Mononuclear cell (primary cell): Measurements from ENCODE around the gene AGRN. TPM values are rescaled to one million over a fixed set of nuclear protein-coding genes. Genes with fewer than 3 reads are reported as not detected.
"Not testable (repeated sequence)": the region's sequence is repeated elsewhere in the genome, so short reads cannot be mapped to it uniquely, and the experiment has no call there.

Experiments used
- H3K27me3 ChIP-seq: 2 replicates; pipeline ENCODE4 v1.6.0; 2011; ENCODE audit warnings: low read length, control low read depth; ENCODE audit not compliant: insufficient read depth
- H3K4me1 ChIP-seq: 2 replicates; pipeline ENCODE4 v1.5.1; 2011; ENCODE audit warnings: mild to moderate bottlenecking, low read length, control low read depth; ENCODE audit not compliant: insufficient read depth
- H3K4me3 ChIP-seq: 2 replicates; pipeline ENCODE4 v1.5.1; 2011; ENCODE audit warnings: mild to moderate bottlenecking, low read length, moderate library complexity
- H3K9me3 ChIP-seq: 2 replicates; pipeline ENCODE4 v1.5.1; 2011; ENCODE audit warnings: low read depth, mild to moderate bottlenecking, control low read depth, low read length
- total RNA-seq: library from RNA; depleted of rRNA; stranded (reverse); fragments of >200 nt; gene quantifications from one replicate; pipeline ENCODE4 v1.2.3, GENCODE V29; 2012

Gene AGRN
- total RNA-seq, 1 donor = 2.6 TPM

GRCh38 chr1:978835-979743 lies 40.8 kb upstream of the AGRN start:
- Histone ChIP-seq H3K9me3 (no peaks in the 10 kb centered on the region), H3K4me1 (peaks cover 7% of the 10 kb centered on the region), H3K4me3 (no peak overlapping the region), H3K27me3 (no peaks in the 10 kb centered on the region)

GRCh38 chr1:979744-980072 lies 40.2 kb upstream of the AGRN start:
- Histone ChIP-seq H3K9me3 (no peaks in the 10 kb centered on the region), H3K27me3 (no peaks in the 10 kb centered on the region), H3K4me3 (no peak overlapping the region), H3K4me1 (peaks cover 7% of the 10 kb centered on the region)

- peaks cover 7% of the 10 kb centered on the region for H3K4me1 ChIP-seq
- no peaks in the 10 kb centered on the region for H3K27me3 ChIP-seq
- no peak overlapping the region for H3K4me3 ChIP-seq
- no peaks in the 10 kb centered on the region for H3K9me3 ChIP-seq
Measured at GRCh38 chr1:980137-980571, 39.8 kb upstream of the AGRN start.

DNA sequence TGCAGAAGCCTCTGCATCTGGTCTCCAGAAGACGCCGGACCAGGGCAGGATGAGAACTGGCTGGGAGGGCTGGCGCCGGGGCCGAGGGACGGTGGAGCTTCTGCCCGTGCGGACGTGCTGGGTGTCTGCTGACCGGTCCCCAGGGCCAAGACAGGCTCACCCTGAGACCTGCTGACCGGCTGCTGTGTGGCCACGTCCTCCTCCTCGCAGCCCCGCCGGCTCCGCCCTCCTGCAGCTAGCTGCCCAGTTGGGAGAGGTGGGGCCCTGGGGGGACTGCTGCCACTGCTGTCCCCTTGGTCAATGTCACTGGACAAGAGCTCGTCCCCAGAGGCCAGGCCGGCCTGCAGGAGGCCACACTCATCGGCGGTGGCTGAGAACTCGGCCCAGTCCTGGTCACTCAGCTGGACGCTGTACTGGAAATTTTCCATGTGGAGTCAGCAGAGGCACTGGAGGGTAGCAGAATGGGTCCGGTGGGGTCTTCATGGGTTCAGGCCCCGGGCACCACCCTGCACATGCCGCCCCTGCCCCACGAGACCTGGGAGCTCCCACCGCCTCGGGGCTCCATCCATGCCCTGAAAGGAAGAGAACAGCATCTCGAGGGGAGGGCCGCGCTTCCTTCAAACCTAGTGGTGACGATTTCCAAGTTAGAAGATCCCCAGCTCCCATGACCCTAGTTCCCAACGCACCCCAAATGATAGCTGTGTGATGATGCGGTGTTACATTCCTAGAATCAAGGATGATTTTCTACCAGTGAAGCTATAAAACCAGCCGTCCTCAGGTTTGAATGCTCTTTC lies 39.1 kb upstream of the AGRN start:
- Histone ChIP-seq H3K9me3 (no peaks in the 10 kb centered on the region), H3K4me3 (no peak overlapping the region), H3K4me1 (peaks cover 6% of the 10 kb centered on the region), H3K27me3 (no peaks in the 10 kb centered on the region)

DNA sequence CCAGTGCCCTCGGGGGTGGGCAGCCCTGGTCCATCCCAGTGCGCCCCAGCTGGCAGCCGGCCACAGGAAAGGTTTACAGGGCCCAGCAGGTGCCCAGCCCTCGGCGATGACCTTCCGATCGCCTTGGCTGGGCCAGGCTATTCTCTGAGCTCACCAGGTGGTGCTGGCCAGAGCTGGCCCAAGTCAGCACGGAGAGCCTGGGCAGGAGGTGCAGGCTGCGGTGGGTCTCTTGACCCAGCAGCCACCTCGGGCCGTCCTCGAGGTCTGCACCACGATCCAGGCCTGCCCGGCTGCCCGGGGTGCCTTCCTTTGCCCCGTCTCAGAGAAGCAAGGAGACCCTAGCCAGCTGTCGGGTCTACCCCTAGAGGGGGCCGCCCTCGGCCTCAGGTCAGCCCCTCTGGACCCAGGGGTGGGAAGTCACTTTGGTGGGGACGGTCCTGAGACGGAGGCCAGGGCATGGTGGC lies 38.4 kb upstream of the AGRN start:
- H3K27me3 ChIP-seq = no peaks in the 10 kb centered on the region
- H3K4me1 ChIP-seq = no peaks in the 10 kb centered on the region
- H3K4me3 ChIP-seq = no peak overlapping the region
- H3K9me3 ChIP-seq = no peaks in the 10 kb centered on the region

GRCh38 chr1:981955-982558 lies 37.9 kb upstream of the AGRN start, which contains the start of gene PERM1:
Gene PERM1, minus strand, starts transcription at chr1:982093. Its CDS starts 1,064 bp downstream, at chr1:981029.
- Histone ChIP-seq H3K4me3 (no peak within 1 kb of the TSS), H3K27me3 (no peaks in the 10 kb centered on the region), H3K9me3 (no peaks in the 10 kb centered on the region), H3K4me1 (no peaks in the 10 kb centered on the region)

DNA sequence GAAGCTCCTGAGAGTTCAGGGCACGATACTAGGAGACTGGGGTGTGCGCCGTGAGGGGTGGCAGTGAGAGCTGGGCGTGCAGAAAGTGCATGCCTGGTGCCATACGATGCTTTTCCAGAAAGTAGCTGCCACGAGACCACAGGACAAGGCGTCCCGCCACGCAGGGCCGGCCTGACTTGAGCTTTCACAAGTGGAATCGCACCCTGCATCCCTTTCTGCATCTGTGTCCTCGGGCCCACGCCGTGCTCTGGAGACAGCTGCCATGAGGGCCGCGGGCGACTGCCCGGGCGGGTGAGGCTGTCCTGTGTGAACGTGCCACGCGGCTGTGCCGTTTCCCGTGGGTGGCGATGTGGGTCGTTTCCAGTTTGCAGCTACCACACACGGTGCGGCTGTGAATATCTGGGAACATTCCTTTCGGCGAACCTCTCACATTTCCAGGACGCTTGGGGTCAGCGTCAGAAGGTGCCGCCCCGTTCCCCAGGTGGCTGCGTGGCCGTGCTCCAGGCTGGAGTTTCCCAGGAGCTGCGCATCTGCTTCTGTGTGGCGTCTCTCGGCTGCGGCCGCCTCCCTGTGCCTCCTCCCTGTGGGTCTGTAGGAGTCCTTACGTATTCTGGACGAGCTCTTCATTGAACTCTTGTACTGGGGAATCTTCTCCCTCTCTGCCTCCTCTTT lies 37.0 kb upstream of the AGRN start:
- no peaks in the 10 kb centered on the region for H3K4me1 ChIP-seq
- H3K4me3 ChIP-seq = no peak overlapping the region
- H3K27me3 ChIP-seq = no peaks in the 10 kb centered on the region
- H3K9me3 ChIP-seq = no peaks in the 10 kb centered on the region

- no peak overlapping the region for H3K4me3 ChIP-seq
- no peaks in the 10 kb centered on the region for H3K27me3 ChIP-seq
- no peaks in the 10 kb centered on the region for H3K4me1 ChIP-seq
- no peaks in the 10 kb centered on the region for H3K9me3 ChIP-seq
Measured at GRCh38 chr1:983798-984475, 36.0 kb upstream of the AGRN start.

GRCh38 chr1:984476-984814 lies 35.5 kb upstream of the AGRN start:
- Histone ChIP-seq H3K9me3 (no peaks in the 10 kb centered on the region), H3K4me3 (no peak overlapping the region), H3K27me3 (peaks cover 2% of the 10 kb centered on the region), H3K4me1 (no peaks in the 10 kb centered on the region)

DNA sequence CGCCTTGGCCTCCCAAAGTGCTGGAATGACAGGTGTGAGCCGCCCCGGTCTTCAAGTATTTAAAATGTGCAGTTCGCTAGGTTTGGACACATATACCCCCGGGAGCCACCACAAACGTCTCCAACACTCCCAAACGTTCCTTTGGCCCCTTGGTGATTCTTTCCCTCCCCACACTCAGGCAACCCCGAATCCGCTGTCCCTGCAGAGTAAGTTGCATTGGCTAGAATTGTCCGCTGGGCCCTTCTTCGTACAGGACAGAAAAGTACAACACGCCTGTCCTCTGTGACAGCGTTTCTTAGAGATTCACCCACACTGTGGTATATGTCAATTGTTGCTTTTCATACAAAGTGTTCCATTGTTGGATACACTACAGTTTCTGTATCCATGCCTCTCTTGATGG lies 34.8 kb upstream of the AGRN start:
- Histone ChIP-seq H3K4me1 (no peaks in the 10 kb centered on the region), H3K9me3 (no peaks in the 10 kb centered on the region), H3K27me3 (peaks cover 2% of the 10 kb centered on the region), H3K4me3 (no peak overlapping the region)

- not testable (repeated sequence) for H3K4me3 ChIP-seq, H3K4me1 ChIP-seq, H3K27me3 ChIP-seq, H3K9me3 ChIP-seq
Measured at GRCh38 chr1:988061-988460, 31.9 kb upstream of the AGRN start.

- not testable (repeated sequence) for H3K4me1 ChIP-seq, H3K4me3 ChIP-seq, H3K9me3 ChIP-seq, H3K27me3 ChIP-seq
Measured at GRCh38 chr1:991275-991674, 28.6 kb upstream of the AGRN start.

DNA sequence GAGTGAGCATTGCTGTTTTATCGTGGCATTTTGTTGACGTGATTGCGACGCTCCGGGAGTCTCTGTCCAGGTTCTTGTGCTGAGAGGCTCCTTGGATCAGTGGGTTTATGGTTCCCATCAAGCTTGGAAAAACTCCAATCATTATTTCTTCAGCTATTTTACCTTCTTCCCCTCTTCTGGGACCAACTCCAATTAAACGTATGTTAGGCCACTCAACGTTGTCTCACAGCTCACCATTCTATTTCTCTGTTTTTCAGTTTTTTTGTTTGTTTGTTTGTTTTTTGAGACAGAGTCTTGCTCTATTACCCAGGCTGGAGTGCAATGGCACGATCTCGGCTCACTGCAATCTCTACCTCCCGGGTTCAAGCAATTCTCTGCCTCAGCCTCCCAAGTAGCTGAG lies 28.0 kb upstream of the AGRN start:
- Histone ChIP-seq H3K9me3 (no peaks in the 10 kb centered on the region), H3K4me3 (no peak overlapping the region), H3K4me1 (no peaks in the 10 kb centered on the region), H3K27me3 (peaks cover 4% of the 10 kb centered on the region)

- H3K9me3 ChIP-seq = no peaks in the 10 kb centered on the region
- no peaks in the 10 kb centered on the region for H3K4me1 ChIP-seq
- no peak overlapping the region for H3K4me3 ChIP-seq
- H3K27me3 ChIP-seq = peaks cover 9% of the 10 kb centered on the region
Measured at GRCh38 chr1:992362-992761, 27.6 kb upstream of the AGRN start.
